ENCODE data around the gene TGM4.
"Not testable (repeated sequence)": the region's sequence is repeated elsewhere in the genome, so short reads cannot be mapped to it uniquely, and the experiment has no call there.

TGM4 gene

DNA sequence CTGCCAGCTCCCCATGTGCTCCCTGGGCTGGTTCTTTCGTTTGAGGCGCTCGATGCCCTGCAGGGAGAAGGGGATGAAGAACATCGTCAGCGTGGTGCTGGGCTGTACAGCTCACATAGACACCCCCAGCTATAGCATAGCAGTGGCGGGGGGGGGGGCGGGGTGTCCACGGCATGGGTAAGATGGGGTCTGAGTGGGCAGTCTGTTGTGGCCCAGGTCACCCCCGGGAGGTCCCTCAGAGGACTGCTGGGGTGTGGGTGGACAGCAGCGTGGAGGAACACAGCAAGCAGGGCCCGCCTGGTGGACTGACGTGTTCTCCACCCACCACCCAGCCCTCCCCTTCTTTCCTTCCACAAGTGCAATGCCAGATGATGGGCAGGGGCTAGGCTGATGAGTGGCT, 43.7 kb downstream of the TGM4 start:
- no peak for DNase-seq

DNA sequence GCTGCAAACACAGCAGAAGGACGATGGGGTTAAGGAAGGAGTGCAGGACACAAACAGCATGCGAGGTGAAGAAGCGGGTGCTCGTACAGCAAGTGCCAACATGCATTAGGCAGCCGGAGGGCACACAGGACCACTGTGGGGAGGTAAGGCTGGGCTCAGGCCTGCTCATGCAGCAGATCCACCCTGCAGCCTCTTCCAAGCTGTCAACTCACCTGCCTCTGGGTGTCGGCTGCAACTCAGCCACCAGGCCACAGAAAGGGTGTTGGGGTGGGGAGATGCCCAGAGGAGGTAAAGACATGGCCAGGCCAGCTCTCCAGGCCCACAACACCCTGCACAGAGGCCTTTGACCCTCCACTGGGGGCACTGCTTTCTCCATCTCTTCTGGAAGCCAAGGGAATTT, 44.2 kb downstream of the TGM4 start:
- DNase-seq = no peak

- no peak for DNase-seq
Observed at GRCh38 chr3:44920081-44920480, 45.7 kb downstream of the TGM4 start.

GRCh38 chr3:44923632-44924456, 49.4 kb downstream of the TGM4 start:
- no peak for DNase-seq

DNA sequence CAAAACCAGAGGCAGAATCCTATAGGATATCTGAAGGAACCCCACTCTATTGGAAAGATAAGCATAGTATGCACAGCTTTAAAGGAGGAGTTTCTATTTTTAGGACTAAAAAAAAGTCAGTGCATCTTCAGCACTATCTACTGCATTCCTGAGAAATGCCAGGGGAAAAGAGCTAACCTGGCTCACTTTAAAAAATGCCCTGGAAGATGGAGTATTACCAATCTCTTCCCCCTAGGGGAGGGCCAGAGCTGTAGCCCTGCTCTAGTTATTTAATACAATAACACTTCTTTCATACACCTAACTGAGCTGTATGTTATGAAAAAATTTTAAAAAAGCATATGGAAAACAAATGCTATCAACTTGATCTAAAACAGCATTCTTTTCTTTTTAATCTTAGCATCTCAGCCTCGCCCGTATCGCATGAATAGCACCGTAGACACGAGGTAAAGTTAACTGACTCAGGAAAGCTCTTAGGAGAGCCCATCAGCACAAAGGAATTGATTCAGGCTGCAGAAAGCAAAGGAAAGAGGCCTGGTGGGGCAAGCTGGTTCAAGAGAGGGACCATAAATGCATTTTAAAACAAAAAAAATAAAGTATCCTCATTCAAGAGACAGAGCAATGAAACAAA, 50.2 kb downstream of the TGM4 start:
- DNase-seq = no peak

- no peak for DNase-seq
Observed at GRCh38 chr3:44926172-44926571, 51.8 kb downstream of the TGM4 start.

- no peak for DNase-seq
Observed at GRCh38 chr3:44926921-44927320, 52.5 kb downstream of the TGM4 start.

GRCh38 chr3:44927371-44927770, 53.0 kb downstream of the TGM4 start:
- no peak for DNase-seq

DNA sequence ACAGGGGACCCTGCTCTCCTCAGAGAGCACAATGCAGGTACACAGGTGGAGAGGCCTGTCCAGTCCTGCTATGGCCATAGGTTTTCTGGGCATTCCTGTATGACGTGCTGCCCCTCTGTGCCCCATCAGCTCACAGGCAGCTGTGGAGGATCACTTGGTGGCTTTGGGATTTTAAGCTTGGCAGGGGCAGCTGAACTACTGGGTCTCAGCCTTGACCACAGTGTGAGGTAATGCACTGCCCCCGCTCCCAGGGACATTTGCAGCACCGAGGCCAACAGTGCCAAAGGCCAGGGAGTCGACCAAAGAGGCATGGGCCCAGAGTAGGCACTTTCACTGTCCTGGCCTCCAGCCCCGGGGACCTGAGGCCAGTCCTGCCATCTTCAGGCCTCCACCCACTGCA, 55.4 kb downstream of the TGM4 start:
- DNase-seq = no peak

- no peak for DNase-seq
Observed at GRCh38 chr3:44930911-44931310, 56.5 kb downstream of the TGM4 start.

- DNase-seq = no peak
Observed at GRCh38 chr3:44931791-44932190, 57.4 kb downstream of the TGM4 start.

DNA sequence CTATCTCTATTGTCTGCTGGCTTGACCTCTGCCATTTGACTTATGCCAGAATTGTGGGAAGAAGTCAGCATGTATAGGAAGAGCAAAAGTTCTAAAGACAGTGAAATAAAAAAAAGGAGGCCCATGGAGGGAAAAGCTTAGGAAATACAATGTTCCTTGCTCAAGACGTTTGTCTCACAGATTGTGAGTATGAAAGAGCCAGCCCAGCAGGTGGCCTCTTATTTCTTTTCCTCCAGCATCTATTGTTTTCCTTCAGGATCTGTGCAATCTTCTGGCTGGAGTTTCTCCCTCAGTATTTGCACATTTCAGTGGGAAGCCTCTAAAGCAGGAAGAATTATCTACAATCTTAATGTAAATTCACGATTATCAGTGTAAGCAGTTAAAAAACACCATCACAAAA, 57.9 kb downstream of the TGM4 start:
- DNase-seq = no peak

- no peak for DNase-seq
Observed at GRCh38 chr3:44932986-44933944, 58.9 kb downstream of the TGM4 start.

GRCh38 chr3:44939581-44940036, 65.2 kb downstream of the TGM4 start:
- DNase-seq = no peak

GRCh38 chr3:44942202-44942921, 68.0 kb downstream of the TGM4 start:
- DNase-seq = no peak

- DNase-seq = no peak
Observed at GRCh38 chr3:44948239-44948638, 73.8 kb downstream of the TGM4 start.

- DNase-seq = not testable (repeated sequence)
Observed at GRCh38 chr3:44949770-44950169, 75.4 kb downstream of the TGM4 start.

DNA sequence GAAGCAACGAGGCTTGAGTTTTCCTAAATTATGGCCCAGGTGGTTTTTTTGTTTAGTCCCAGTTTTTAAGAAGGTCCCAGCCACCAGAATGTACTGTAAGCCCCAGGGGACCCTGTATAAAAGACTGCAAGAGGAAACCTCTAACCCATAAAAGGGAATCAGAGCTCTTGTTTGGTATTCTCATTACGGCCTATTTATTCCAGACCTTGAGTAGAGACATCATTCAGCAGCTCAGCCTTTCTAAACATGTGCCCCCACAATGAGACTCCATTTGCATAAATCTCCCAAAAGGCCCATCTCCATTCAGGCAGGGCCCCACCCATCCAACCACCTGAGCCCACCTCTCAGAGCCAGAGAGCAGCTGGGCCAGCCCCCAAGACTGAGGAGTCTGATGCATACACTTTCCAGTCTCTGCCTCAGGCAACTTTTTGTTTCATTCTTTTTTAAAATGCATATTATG, 75.9 kb downstream of the TGM4 start:
- DNase-seq = no peak

DNA sequence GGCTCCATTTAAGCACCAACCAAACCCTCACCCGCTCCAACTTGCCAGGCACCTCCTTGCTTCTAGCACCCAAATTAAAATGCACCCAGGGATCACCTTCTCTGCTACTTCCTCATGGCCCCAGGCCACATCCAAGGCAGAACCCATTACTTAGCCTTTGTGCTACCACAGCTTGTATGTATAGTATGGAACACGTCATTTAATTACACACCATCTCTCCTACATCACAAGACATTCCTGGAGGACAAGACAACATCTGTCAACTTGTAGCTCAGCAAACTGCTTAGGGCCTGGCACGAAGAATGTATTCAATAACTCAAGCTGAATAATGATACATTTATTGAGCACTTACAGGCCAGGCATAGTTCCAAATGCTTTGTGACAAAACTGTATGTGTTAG, 78.3 kb downstream of the TGM4 start:
- DNase-seq = no peak

- no peak for DNase-seq
Observed at GRCh38 chr3:44954304-44954703, 79.9 kb downstream of the TGM4 start.

GRCh38 chr3:44954962-44955361, 80.6 kb downstream of the TGM4 start:
- no peak for DNase-seq

DNA sequence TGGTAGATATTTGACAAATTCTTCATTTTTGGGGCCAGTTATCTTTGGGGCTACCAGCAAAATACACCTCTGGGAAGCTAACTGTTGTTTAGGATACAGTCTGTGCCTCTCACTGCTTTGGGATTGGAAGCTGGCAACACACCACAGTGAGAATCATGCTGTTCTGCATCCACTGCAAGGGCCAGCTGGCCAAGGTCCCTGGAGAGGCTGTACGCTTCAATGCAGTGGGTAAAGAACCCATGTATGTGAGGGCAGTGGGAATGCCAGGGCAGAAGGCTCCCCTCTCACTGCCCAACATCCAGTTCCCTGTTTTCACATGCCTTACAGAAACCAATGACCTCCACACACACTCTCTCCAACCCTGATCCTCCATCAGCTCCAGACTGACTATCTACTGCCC, 81.5 kb downstream of the TGM4 start:
- no peak for DNase-seq

GRCh38 chr3:44957986-44958385, 83.6 kb downstream of the TGM4 start:
- no peak for DNase-seq
